Loucy (cell line): ENCODE measurements around the gene PSD2.
A peak's percentile ranks its signal among the peaks of the same experiment; 100 is the strongest.

Experiments used
- H2AFZ ChIP-seq: fragments of 200-600 bp; sonication (generic); 2 replicates; pipeline ENCODE4 v1.6.0; 2016; ENCODE audit warnings: antibody characterized with exemption, mild to moderate bottlenecking, low read length, moderate library complexity
- H3F3A ChIP-seq: fragments of 200-600 bp; 2 replicates; pipeline ENCODE4 v1.6.0; 2016; ENCODE audit warnings: antibody characterized with exemption, low read depth, mild to moderate bottlenecking
- H3K27me3 ChIP-seq: fragments of 200-600 bp; sonication (generic); 2 replicates; pipeline ENCODE4 v1.6.1; 2014; ENCODE audit warnings: low read length, mild to moderate bottlenecking; ENCODE audit not compliant: insufficient read depth, poor library complexity, severe bottlenecking
- H3K36me3 ChIP-seq: fragments of 200-600 bp; sonication (generic); 2 replicates; pipeline ENCODE4 v1.6.1; 2016; ENCODE audit warnings: low read length; ENCODE audit not compliant: insufficient read depth
- H3K4me1 ChIP-seq: fragments of 200-600 bp; sonication (generic); 2 replicates; pipeline ENCODE4 v1.5.1; 2014; ENCODE audit warnings: low read length, mild to moderate bottlenecking; ENCODE audit not compliant: insufficient read depth, poor library complexity, severe bottlenecking
- H3K4me2 ChIP-seq: fragments of 200-600 bp; sonication (generic); 2 replicates; pipeline ENCODE4 v1.6.0; 2014; ENCODE audit warnings: antibody characterized with exemption, low read length, low read depth, mild to moderate bottlenecking; ENCODE audit not compliant: poor library complexity, severe bottlenecking
- H3K4me3 ChIP-seq: fragments of 200-600 bp; sonication (generic); 2 replicates; pipeline ENCODE4 v1.5.1; 2014; ENCODE audit warnings: low read length, mild to moderate bottlenecking, mixed read lengths; ENCODE audit not compliant: poor library complexity, severe bottlenecking
- H3K79me2 ChIP-seq: fragments of 200-600 bp; sonication (generic); 2 replicates; pipeline ENCODE4 v1.6.1; 2014; ENCODE audit warnings: low read length; ENCODE audit not compliant: insufficient read depth
- H3K9ac ChIP-seq: fragments of 200-600 bp; sonication (generic); 2 replicates; pipeline ENCODE4 v1.6.0; 2014; ENCODE audit warnings: mild to moderate bottlenecking, low read depth, low read length, moderate library complexity; ENCODE audit not compliant: poor library complexity, severe bottlenecking
- H3K9me2 ChIP-seq: fragments of 200-600 bp; sonication (generic); replicated peaks from 2 replicates; pipeline ENCODE4 v1.6.1; 2016; ENCODE audit warnings: low read depth, low read length, mixed read lengths
- H3K9me3 ChIP-seq: fragments of 200-600 bp; sonication (generic); 2 replicates; pipeline ENCODE4 v1.6.1; 2014; ENCODE audit warnings: mild to moderate bottlenecking, antibody characterized with exemption, low read length, low read depth; ENCODE audit not compliant: insufficient read depth
- H4K20me1 ChIP-seq: fragments of 200-600 bp; sonication (generic); 2 replicates; pipeline ENCODE4 v1.6.0; 2014; ENCODE audit warnings: antibody characterized with exemption, low read length, mild to moderate bottlenecking; ENCODE audit not compliant: insufficient read depth, poor library complexity, severe bottlenecking
- CTCF ChIP-seq: fragments of 200-600 bp; sonication (generic); conservative IDR thresholded peaks from 2 replicates; pipeline ENCODE4 v1.5.1; 2014; ENCODE audit warnings: mild to moderate bottlenecking, antibody characterized with exemption, low read length
- EZH2phosphoT487 ChIP-seq: fragments of 200-600 bp; IDR thresholded peaks from 2 replicates; pipeline ENCODE4 v1.6.1; 2018; ENCODE audit warnings: antibody characterized with exemption, mild to moderate bottlenecking, moderate library complexity, borderline replicate concordance

Gene PSD2

GRCh38 chr5:139862803-139863202 is 67.2 kb downstream of the PSD2 start:
- H3K9me2 ChIP-seq, result no peaks in the 10 kb centered on the region
- H3K27me3 ChIP-seq, result no peaks in the 10 kb centered on the region
- H3K4me2 ChIP-seq, result no peak overlapping the region
- H3F3A ChIP-seq, result no peaks in the 10 kb centered on the region
- no peak overlapping the region for H2AFZ ChIP-seq
- no peaks in the 10 kb centered on the region for H3K36me3 ChIP-seq
- TF ChIP-seq EZH2phosphoT487, result no peak
- TF ChIP-seq CTCF, result peak; percentile 34
- no peaks in the 10 kb centered on the region for H4K20me1 ChIP-seq
- no peak overlapping the region for H3K4me3 ChIP-seq
- no peak overlapping the region for H3K9ac ChIP-seq
- no peaks in the 10 kb centered on the region for H3K79me2 ChIP-seq
- no peaks in the 10 kb centered on the region for H3K4me1 ChIP-seq
- no peaks in the 10 kb centered on the region for H3K9me3 ChIP-seq

- H3K79me2 ChIP-seq, result no peaks in the 10 kb centered on the region
- H4K20me1 ChIP-seq, result no peaks in the 10 kb centered on the region
- H3F3A ChIP-seq, result no peaks in the 10 kb centered on the region
- no peak overlapping the region for H2AFZ ChIP-seq
- H3K4me1 ChIP-seq, result no peaks in the 10 kb centered on the region
- TF ChIP-seq CTCF (no peak), EZH2phosphoT487 (no peak)
- no peak overlapping the region for H3K9ac ChIP-seq
- no peak overlapping the region for H3K4me2 ChIP-seq
- H3K27me3 ChIP-seq, result no peaks in the 10 kb centered on the region
- H3K36me3 ChIP-seq, result no peaks in the 10 kb centered on the region
- H3K9me3 ChIP-seq, result no peaks in the 10 kb centered on the region
- no peak overlapping the region for H3K4me3 ChIP-seq
- H3K9me2 ChIP-seq, result no peaks in the 10 kb centered on the region
Observed at GRCh38 chr5:139863361-139863760, 67.8 kb downstream of the PSD2 start.

- no peak overlapping the region for H3K4me3 ChIP-seq
- no peaks in the 10 kb centered on the region for H3F3A ChIP-seq
- H3K79me2 ChIP-seq, result no peaks in the 10 kb centered on the region
- H4K20me1 ChIP-seq, result no peaks in the 10 kb centered on the region
- H3K36me3 ChIP-seq, result no peaks in the 10 kb centered on the region
- H3K9ac ChIP-seq, result no peak overlapping the region
- TF ChIP-seq EZH2phosphoT487, result no peak
- peak; percentile 80 for TF ChIP-seq CTCF
- no peaks in the 10 kb centered on the region for H3K9me3 ChIP-seq
- 0 out of 2 replicates have a peak overlapping the region, but pooled peaks have one; percentile 50 for H2AFZ ChIP-seq
- no peaks in the 10 kb centered on the region for H3K27me3 ChIP-seq
- no peaks in the 10 kb centered on the region for H3K9me2 ChIP-seq
- H3K4me2 ChIP-seq, result no peak overlapping the region
- H3K4me1 ChIP-seq, result no peaks in the 10 kb centered on the region
Observed at GRCh38 chr5:139863855-139864558, 68.4 kb downstream of the PSD2 start.
